Bone marrow (tissue), 2 donors: ENCODE measurements around the gene CRHR2.
"Not testable (repeated sequence)": the region's sequence is repeated elsewhere in the genome, so short reads cannot be mapped to it uniquely, and the experiment has no call there.

Source experiments
- DNase-seq, 2 donors: peaks; one replicate each; lab custom pipeline; 2025; lab: John Stamatoyannopoulos, UW

CRHR2 gene

DNA sequence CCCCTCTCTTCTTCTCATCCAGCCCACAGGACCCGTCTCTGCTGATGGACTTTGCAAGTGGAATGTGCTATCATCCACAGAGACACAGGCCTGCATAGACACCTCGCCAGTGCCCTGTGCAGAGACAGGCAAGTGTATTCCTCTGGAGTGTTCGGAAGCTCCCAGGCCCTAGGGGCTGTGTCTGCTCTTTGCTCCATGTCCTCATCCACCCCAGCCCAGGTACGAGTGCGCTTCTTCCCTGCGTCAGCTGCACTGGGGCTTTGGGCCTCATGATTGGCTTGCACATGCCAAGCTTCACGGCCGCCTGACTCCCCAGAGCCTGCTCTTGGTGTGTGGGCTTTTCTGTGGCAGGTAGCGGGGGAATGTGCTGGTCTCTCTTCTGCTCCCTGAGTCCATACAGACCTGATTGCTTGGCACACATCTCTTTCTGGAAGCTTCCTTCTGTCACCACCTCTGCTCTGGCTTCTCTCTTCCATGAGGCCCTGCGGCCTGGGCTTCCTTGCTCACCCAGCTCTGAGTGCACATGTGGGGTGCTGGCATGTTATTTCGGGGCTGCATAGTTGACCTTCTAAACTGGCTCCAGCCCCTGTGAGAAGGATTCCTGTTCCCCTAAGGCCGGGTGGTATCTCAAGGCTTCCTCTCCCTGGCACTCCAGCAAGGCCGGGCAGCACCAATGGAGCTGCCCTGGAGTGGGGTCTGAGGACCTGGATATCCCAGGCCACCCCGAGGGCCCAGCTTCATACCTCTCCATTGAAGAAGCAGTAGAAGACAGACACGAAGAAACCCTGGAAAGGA, 27.8 kb downstream of the CRHR2 start:
- DNase-seq: no peak

DNA sequence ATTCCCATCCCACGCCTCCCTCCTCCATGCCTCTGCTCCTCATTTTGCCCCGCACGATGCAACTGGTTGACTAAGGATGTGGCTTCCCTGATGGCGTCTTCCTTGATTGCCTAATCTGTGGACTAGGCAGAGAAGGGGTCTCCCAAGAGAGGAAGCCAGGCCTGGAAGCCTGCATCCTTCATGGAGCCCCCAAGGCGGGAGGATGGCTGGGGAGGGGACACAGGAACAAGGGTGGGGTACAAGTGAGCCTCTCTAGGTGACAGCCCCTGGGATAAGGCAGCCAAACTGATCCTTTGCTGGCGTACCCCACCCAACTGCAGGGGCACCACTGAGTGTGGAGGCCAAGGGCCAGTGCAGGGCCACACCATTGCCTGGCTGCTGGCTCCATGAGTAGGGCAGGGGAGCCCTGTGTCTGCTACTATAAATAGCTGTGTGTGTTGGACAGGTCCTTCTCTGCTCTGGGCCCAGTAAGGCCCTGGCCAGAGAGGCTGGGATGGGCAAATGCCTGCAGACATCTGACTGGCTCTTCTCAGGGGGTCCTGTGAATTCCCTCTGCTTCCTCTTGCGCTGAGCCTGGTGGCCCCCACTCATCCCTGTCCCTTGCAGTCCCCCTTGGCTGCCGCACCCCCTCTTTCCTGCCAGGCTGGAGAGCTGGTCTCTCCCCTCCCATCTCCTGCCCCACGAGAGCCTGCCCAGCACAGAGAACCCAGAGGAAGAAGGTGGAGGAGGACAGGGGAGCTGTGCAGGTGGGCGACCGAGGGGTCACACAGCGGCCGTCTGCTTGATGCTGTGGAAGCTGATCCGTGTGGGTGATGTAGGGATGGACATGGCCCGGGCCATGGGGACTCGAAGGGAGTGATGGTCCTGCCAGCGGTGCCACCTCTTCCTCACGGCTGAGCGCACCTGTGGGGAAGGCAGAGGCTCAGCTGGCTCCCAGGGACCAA, 29.3 kb downstream of the CRHR2 start:
- DNase-seq: no peak

DNA sequence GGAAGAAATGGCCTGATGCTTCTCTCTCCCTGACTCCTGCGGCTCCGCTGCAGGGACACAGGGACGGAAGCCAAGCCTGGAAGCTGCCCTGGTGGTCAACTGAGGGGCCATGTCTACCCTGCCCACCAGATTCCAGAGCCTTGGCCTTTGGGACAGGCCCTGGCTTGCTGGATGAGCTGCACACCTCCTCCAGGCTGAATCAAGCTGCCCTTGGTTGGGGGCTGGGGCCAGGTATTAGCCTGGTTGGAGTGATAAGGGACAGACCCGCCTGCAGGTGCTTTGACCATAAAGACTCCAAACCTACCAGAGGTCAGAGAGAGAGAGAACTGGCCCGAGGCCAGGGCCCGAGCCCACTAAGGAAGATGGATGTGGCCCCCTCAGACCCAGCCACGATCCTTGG, 30.1 kb downstream of the CRHR2 start:
- no peak for DNase-seq

DNA sequence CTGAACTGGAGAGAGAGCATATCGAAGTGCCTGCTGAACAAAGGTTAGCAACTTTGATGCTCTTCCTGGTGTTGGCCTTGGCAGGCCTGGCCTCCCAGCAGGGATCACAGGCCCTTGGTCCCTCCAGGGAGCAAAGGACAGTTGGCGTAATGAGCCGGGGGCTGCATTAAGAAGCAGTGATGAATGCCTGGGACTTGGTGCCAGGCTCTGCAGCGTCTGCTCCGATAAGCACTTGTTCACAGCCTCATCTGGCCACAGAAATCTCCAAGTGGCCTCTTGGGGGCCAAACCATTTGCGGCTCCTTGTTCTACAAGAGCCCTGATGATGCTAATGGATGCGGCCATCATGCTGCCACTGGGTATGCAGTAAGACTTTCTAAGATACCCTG, 31.8 kb downstream of the CRHR2 start:
- DNase-seq: no peak

DNA sequence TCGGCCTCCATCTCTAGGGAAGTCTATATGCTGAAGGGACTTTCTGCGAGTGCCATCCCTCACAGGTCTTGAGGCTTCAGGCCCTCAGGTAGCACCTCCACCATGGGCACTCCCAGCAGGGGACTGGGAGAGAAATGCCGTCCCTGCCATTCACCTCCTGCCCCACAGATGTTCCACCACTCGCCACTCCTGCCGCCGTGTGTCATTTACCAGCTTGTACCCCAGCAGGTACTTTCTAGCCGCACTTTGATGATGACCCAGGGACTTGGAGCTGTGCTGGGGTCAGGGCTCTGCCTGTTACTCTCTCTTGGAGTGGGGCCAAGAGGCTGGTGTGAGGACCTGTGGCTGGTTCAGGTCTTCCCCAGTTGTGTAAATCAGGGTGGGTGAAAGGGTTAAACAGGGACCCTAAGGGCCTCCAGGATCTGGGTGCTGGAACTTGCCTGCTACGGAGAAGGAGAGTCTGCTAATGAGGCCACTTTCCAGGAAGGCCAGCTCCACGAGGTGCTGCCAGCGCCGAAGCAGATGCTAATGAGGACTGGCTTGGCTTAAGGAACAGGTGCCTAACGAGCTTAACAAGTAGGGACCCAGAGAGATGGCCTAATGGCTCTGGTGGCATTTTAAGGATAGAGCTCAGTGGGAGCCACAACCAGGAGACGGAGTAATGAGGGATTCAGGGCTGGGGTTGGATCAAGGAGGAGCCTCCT, 32.4 kb downstream of the CRHR2 start:
- no peak for DNase-seq

DNA sequence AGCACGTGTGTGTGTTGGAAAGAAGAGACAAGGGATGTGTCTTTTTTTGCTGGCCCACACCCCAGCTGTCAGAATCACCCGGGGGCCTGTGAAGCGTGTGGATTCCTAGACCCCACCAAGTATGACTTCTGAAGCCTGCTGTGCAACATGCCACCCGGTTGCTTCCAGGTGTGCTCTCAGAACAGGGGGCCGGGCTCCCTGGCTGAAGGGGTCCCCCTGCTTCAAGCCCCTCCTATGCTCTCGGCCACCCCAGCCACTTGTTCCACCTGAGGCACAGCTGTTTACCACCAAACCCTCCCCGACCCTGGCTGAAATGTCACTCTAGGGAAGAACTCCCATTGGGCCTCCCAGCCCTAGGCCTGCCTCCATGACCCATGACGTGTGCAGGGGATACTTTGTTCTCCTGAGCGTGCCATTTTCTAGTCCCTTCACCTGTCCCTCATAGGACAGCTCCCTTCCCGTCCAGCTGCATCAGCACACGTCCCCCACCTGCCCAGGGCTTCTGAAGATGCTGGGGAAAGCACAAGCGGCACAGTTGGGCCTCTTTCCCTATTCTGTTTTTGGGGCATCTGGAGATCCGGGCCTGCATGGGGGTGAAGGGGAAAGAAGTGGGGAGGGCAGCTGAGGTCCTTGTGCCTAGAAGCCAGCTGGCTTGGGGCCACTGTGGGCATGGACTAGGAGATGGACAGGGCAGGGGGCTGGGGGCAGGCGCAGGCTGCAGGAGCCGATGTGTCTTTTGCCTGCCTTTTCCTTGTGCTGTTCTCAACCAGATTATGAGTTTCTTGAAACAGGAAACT, 33.3 kb downstream of the CRHR2 start:
- DNase-seq: no peak

DNA sequence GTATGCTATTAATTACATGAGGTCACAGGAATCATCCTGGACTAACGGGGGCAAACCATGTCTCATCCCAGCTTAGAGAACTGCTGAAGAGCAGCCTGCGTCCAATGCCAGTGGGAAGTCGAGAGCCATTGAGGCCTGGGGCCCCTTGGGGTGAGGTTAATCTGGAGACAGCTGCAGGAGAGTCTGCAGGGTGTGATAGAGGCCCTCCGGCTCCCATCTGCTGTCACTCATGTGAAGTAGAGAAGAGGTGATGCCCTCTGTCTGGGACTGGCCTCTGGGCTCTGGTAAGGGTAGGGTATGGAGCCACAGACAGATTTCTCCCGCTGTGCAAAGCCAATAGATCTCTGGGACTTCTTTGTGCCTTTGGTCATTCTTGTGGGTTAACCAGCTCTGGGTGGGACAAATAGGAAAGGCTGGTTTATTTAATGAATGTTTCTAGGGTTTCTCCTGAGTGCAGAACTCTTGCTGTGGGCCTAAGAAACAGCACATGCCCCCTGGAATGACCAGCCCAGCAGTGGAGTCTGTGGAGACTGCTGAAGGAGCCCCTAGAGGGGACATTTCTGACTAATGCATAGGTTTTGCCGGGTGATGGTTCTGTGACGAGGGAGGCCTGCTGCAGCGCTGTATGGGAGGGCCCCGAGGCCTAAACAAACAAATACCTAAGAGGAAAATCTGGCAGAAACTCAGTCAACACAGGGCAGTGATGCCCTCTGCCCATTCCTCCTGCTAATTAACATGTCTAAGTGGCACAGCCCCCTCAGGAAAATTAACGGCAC, 34.5 kb downstream of the CRHR2 start:
- no peak for DNase-seq

DNA sequence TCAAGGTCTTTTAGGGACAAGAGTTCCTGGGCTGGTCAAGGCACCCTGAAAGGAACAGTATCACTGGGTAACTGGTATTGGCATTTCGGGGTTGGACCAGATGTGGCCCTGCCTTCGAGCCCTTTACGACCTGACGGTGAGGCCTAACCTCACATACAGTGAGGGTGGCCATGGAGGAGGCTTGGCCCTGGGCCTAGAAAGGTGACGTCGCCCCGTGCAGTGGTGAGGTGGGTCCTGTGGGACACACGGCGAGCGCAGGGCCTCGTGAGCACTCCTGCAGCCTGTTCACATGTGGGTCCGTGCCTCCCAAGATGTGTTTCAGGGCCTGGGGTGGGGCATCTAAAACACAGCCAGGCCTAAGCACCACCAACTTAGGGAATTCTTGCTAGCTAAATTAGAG, 36.1 kb downstream of the CRHR2 start:
- DNase-seq: no peak

DNA sequence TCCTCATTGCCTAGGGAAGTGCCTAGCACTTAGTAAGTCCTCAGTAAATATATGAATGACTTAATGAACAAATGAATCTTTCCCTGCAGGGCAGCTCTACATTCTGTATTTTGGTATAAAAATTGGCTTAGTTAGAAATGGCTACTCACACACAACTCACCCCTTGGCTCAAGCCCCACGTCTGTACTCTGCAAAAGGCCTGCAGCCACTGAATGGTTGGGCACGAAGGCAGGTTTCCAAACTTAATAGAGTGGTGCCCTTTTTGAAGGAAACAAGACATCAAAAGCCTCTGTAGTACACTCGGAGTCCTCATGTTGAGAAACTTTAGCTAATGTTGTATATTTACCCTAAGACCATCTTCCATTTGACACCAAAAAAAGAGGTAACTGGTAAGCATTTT, 36.6 kb downstream of the CRHR2 start:
- no peak for DNase-seq

DNA sequence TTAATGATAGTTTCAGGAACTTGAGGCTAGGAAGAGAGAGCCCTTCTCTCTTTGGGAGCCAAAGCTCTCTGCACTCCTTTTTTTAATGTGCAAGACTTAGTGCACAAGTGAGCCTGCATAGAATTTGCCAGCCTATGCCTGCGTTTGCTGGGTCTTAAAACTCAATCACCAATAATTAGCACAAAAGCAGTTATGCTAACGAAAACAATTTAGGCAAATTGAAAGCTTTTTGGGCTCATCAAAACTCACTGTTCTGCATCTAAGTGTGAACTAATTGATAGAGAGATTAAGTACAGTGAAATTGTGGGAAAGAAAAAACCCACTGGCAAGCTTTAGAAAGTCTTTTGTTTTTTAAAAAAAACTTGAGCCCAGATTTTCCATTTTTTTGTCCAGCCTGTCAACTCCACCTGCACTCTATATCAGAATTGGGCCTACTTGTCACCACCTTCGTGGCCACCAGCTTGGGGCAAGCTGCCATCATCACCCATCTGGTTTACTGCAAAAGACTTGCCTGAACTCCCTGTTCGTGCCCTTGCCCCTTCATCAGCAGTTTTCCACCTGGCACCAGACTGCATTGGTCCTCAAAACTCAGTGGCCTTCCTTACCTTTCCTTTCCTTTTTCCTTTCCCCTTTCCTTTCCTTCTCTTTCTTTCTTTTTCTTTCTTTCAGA, 37.8 kb downstream of the CRHR2 start:
- no peak for DNase-seq

DNA sequence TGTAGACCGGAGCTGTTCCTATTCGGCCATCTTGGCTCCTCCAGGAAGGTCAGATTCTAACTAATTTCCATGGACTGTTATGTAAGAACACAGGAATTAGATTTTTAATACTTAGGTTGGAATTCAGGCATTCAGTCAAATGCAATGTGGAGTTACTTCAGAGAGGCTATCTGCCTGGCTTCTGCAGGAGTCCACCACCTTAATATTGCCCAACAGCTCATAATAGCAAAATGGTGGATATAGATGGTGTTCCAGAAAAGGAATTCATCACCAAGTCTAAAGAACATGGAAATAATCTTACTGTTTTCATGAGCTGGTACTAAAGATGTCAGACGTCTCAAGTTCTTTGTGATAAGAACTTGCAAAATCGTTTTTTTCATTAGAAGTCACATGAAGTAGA, 39.5 kb downstream of the CRHR2 start:
- no peak for DNase-seq

DNA sequence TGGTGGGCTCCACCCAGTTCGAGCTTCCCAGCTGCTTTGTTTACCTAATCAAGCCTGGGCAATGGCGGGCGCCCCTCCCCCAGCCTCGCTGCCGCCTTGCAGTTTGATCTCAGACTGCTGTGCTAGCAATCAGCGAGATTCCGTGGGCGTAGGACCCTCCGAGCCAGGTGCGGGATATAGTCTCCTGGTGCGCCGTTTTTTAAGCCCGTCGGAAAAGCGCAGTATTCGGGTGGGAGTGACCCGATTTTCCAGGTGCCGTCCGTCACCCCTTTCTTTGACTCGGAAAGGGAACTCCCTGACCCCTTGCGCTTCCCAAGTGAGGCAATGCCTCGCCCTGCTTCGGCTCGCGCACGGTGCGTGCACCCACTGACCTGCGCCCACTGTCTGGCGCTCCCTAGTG, 39.9 kb downstream of the CRHR2 start:
- DNase-seq: not testable (repeated sequence)

DNA sequence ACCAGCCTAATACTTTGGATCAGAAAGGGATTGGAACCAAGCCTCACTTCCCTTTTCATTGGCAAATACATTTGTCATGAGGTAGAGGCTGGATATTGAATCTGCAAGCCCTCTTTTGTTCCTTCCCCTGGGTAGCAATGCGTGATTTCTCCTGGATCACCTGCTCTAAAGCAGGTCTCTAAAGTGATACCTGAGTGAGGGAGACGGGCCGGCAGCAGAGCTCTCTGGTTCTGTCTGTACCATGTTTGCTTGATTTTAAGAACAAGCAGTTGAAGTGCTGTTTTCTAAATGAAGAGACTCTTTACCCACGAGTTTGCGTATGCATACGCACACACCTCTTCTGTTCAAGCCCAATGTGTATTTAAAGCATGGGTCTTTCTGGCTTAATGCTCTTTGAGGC, 46.5 kb downstream of the CRHR2 start:
- no peak for DNase-seq

DNA sequence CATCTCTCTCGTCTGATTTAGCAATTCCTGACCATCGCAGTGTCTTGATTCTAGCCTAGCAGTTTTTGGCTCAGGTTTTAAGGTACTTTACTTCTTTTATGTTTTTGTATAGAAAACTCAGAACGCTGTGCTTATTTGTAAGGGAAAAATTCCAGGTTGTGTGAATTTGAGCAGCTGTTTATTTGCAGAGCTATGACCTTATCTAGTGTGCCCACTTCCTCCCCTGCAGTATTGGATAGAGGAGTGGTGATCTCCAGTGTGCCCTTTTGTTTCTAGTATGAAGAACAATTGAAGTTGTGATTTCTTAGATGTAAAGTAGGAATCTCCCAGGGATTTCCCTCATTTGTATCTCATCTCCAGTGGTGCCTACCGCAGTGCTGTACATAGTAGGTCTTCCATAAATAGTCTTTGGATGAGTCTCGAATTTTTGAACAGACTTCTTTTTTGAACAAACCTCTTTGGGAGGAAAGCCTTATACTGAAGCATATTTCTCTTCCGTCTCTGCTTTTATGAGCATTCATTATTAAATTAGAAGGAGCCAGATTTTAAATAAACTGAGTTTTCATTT, 47.5 kb downstream of the CRHR2 start:
- DNase-seq: no peak

DNA sequence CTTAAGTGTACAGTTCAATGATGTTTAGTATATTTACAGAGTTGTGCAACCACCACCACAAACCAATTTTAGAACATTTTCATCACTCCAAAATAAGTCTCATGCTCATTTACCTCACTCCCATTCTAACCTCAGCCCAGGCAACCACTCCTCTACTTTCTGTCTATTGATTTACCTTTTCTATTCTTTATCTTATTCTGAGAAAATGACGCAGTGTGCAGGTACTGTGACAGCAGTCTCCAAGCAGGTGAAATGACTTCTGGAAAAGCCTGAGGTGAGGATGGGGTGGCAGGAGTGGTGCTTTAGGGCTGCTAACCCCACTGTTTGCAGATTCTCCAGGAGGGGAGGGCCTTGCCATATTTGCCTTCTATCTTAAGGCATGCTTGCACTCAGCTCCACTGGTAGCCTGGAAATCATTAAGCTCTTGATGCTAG, 48.0 kb downstream of the CRHR2 start:
- no peak for DNase-seq

DNA sequence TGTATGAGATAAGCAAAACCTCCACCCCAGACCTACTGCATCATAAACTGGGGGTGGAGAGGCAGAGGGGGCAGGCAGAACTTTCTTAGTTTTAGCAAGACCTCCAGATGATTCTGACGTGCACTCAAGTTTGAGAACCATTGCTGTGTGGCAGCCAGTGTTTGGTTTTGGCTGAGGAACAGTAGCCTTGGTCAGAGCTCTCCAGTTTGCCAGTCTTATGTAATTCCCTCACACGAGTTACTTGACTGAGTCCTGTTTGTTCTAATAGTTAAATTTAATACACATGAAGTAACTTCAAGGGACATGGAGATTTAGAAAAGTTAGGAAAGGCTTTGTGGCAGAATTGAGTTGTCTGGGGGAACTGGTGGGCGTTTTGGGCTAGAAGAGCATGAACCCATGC, 49.0 kb downstream of the CRHR2 start:
- DNase-seq: no peak

DNA sequence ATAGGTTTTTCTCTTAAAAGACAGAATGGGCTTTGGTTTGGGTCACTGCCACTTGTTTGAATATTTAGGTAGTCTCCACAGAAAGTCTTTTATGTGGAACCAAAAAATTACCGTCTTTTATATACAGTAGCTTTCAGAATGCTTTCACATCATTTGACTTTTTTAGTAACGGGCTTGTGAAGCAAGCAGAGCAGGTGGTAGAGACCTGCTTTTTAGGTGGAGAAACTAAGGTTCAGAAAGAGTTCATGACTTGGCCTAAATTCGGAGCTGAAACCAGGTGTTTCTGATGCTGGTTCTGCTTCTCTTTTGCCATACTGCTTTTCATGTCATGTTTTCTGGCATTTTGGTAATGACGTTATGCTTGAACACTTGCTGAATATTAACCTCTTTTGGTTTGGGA, 51.3 kb downstream of the CRHR2 start:
- no peak for DNase-seq

DNA sequence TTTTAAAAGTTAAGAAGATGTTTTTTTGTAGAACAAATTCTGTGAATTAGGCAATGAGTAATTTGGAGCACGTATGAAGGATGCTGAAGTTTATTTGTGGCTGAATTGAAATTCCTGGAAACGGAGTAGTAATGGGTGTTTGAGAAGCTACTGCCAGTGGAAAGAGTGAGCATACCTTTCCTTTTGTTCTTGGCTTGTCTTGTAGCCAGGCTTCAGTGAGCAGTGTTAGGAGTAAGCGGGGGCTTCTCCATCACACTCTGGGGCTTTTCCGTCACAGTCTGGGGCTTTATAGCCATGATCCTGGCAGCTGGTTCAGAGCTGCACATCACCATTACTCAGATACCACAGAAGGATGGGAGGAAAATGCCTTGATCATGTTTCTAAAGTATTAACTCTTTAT, 55.2 kb downstream of the CRHR2 start:
- DNase-seq: no peak

DNA sequence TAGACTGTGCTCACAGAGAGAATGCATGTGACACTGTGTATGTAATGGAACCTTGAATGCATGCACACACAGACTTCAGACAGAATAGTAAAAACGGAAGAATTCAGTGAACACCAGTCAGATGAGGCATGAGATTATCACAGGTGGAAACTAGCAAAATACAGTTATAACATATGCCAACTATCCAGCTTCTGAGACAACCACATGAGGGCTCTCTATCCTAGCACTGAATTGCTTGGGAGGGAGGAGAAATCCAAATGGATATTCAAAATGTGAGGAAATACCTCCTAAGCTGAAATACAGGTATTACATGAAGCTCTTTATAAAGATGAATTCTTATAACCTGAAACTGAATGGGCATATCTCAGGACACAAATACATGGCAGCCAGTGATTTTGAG, 57.0 kb downstream of the CRHR2 start:
- DNase-seq: no peak

DNA sequence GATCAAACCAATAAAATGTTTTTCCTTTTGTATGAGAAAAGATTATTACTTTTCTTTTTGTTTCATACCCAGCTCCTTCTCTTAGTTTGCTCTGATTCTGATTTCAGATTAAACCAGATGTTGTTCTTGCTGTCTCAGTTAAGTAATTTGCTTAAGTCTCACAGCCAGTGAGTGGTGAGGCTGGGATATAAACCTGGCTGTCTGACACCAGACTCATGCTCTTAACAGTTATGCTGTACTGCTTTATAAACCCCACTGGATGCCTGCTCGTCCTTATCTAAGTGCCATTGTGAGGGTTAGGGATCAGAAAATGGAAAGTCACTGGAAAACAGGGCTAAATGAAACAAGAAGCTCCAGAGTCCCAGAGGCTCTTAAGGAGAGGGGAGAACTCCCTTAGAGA, 63.3 kb downstream of the CRHR2 start:
- no peak for DNase-seq
